Measurements from ENCODE around the gene TRDN.

The TRDN gene

GRCh38 chr6:123648723-123649122, 12.0 kb upstream of the TRDN start:
- in situ Hi-C loops (cut with MboI; ENCODE audit: low sequenced_read_pairs, unreplicated experiment) = no loop called here
- DNase-seq (ENCODE audit: low spot score) = no peak
- no peak for TF ChIP-seq CTCF (IDR thresholded peaks at IDR 0.05; ENCODE audit: borderline replicate concordance, control extremely low read depth, extremely low read depth, insufficient read depth, missing control alignments)

GRCh38 chr6:123648020-123648580, 11.3 kb upstream of the TRDN start:
- no peak for TF ChIP-seq CTCF (IDR thresholded peaks at IDR 0.05; ENCODE audit: borderline replicate concordance, control extremely low read depth, extremely low read depth, insufficient read depth, missing control alignments)
- DNase-seq (ENCODE audit: low spot score) = no peak
- in situ Hi-C loops (cut with MboI; ENCODE audit: low sequenced_read_pairs, unreplicated experiment) = no loop called here

- no peak for DNase-seq (ENCODE audit: low spot score)
- no peak for TF ChIP-seq CTCF (IDR thresholded peaks at IDR 0.05; ENCODE audit: borderline replicate concordance, control extremely low read depth, extremely low read depth, insufficient read depth, missing control alignments)
- in situ Hi-C loops (cut with MboI; ENCODE audit: low sequenced_read_pairs, unreplicated experiment) = no loop called here
Measured at GRCh38 chr6:123641497-123641896, 4.7 kb upstream of the TRDN start.

- DNase-seq (ENCODE audit: low spot score) = no peak
- TF ChIP-seq CTCF (IDR thresholded peaks at IDR 0.05; ENCODE audit: borderline replicate concordance, control extremely low read depth, extremely low read depth, insufficient read depth, missing control alignments) = no peak
- in situ Hi-C loops (cut with MboI; ENCODE audit: low sequenced_read_pairs, unreplicated experiment) = no loop called here
Measured at GRCh38 chr6:123640567-123641187, 3.9 kb upstream of the TRDN start.

- in situ Hi-C loops (cut with MboI; ENCODE audit: low sequenced_read_pairs, unreplicated experiment) = no loop called here
- no peak for TF ChIP-seq CTCF (IDR thresholded peaks at IDR 0.05; ENCODE audit: borderline replicate concordance, control extremely low read depth, extremely low read depth, insufficient read depth, missing control alignments)
- DNase-seq (ENCODE audit: low spot score) = no peak
Measured at GRCh38 chr6:123638865-123639264, 2.1 kb upstream of the TRDN start.

GRCh38 chr6:123636282-123636681, 468 bp downstream of the TRDN start:
- TF ChIP-seq CTCF (IDR thresholded peaks at IDR 0.05; ENCODE audit: borderline replicate concordance, control extremely low read depth, extremely low read depth, insufficient read depth, missing control alignments) = no peak
- in situ Hi-C loops (cut with MboI; ENCODE audit: low sequenced_read_pairs, unreplicated experiment) = no loop called here
- no peak for DNase-seq (ENCODE audit: low spot score)

Data from GM13976 (cell line).